ENCODE results near the gene KLF2. TPM values are rescaled to one million over a fixed set of nuclear protein-coding genes. Genes with fewer than 3 reads are reported as not detected.
A peak's percentile ranks its signal among the peaks of the same experiment; 100 is the strongest.

Gene KLF2
- total and polyA plus RNA-seq, 7 donors, result 3.3 to 35.4 (median 23.1) TPM

- Histone ChIP-seq H3K27ac (peak overlapping the region; percentile 43), H3K4me1 (peaks cover 25% of the 10 kb centered on the region), H3K4me3 (no peak overlapping the region), H3K36me3 (ENCODE audit: insufficient read depth in 1 of 2, low read depth in 1 of 2) (no peaks in the 10 kb centered on the region), H3K9me3 (no peaks in the 10 kb centered on the region), H3K27me3 (ENCODE audit: insufficient read depth in 3 of 3, low read length in 2 of 3) (no peaks in the 10 kb centered on the region)
- no peak for ATAC-seq
- intact Hi-C loops (cut with DNase I), result no loop called here
- TF ChIP-seq CTCF (IDR thresholded peaks at IDR 0.05), result no peak
- WGBS, 3 donors, result 65 to 72% (median 70%) methylated on average over 10 of the region's 10 CpGs
- no peak for DNase-seq
Measured at GRCh38 chr19:16290692-16291091, 33.9 kb upstream of the KLF2 start.

- DNase-seq, result peak; percentile 77 to 84
- Histone ChIP-seq H3K27ac (peak overlapping the region; percentile 77), H3K9me3 (no peaks in the 10 kb centered on the region), H3K4me1 (peaks cover 11% of the 10 kb centered on the region), H3K27me3 (ENCODE audit: insufficient read depth in 3 of 3, low read length in 2 of 3) (no peaks in the 10 kb centered on the region), H3K4me3 (peak overlapping the region; percentile 41), H3K36me3 (ENCODE audit: insufficient read depth in 1 of 2, low read depth in 1 of 2) (no peaks in the 10 kb centered on the region)
- TF ChIP-seq CTCF (IDR thresholded peaks at IDR 0.05), result no peak
- ATAC-seq, result peak; percentile 67 to 80 (median 74)
- 15 to 34% (median 16%) methylated on average over 27 of the region's 27 CpGs for WGBS, 3 donors
- intact Hi-C loops (cut with DNase I), result no loop called here
Measured at GRCh38 chr19:16293118-16294091, 31.2 kb upstream of the KLF2 start.

GRCh38 chr19:16295057-16295456 lies 29.6 kb upstream of the KLF2 start:
- no peaks in the 10 kb centered on the region for H3K9me3 ChIP-seq
- H3K4me3 ChIP-seq, result no peak overlapping the region
- peaks cover 11% of the 10 kb centered on the region for H3K4me1 ChIP-seq
- H3K27me3 ChIP-seq (ENCODE audit: insufficient read depth in 3 of 3, low read length in 2 of 3), result no peaks in the 10 kb centered on the region
- no peak for TF ChIP-seq CTCF (IDR thresholded peaks at IDR 0.05)
- no peaks in the 10 kb centered on the region for H3K36me3 ChIP-seq (ENCODE audit: insufficient read depth in 1 of 2, low read depth in 1 of 2)
- no peak for ATAC-seq
- no peak for DNase-seq
- H3K27ac ChIP-seq, result no peak overlapping the region
- intact Hi-C loops (cut with DNase I), result no loop called here
- 46 to 69% (median 61%) methylated on average over 12 of the region's 12 CpGs for WGBS, 3 donors

GRCh38 chr19:16296713-16297112 lies 27.9 kb upstream of the KLF2 start:
- Histone ChIP-seq H3K27ac (no peak overlapping the region), H3K4me1 (peaks cover 11% of the 10 kb centered on the region), H3K9me3 (no peaks in the 10 kb centered on the region), H3K36me3 (ENCODE audit: insufficient read depth in 1 of 2, low read depth in 1 of 2) (no peaks in the 10 kb centered on the region), H3K4me3 (no peak overlapping the region), H3K27me3 (ENCODE audit: insufficient read depth in 3 of 3, low read length in 2 of 3) (no peaks in the 10 kb centered on the region)
- intact Hi-C loops (cut with DNase I), result no loop called here
- DNase-seq (no peak), ATAC-seq (peak in 2 of 4 donors; percentile 23 to 26)
- WGBS, 3 donors, result 62 to 71% (median 63%) methylated on average over 7 of the region's 7 CpGs
- no peak for TF ChIP-seq CTCF (IDR thresholded peaks at IDR 0.05)

Data from psoas muscle (tissue), 8 donors.